ENCODE data around the gene TMEM82.

- TF ChIP-seq CTCF (IDR thresholded peaks at IDR 0.05) (no peak), POLR2A (IDR thresholded peaks at IDR 0.05) (no peak)
These were observed 21.4 kb upstream of the TMEM82 start for GRCh38 chr1:15720861-15721260.

All from right lobe of liver (tissue), 4 donors.